Ishikawa (cell line): ENCODE results near the gene FRS3.

ENCODE experiments used
- CEBPB ChIP-seq: IDR thresholded peaks from 2 replicates; pipeline ENCODE4 v1.6.1; 2012
- EGR1 ChIP-seq: IDR thresholded peaks from 2 replicates; pipeline ENCODE4 v1.6.1; 2012
- EP300 ChIP-seq: IDR thresholded peaks from 2 replicates; pipeline ENCODE4 v1.6.1; 2012; ENCODE audit warnings: borderline replicate concordance
- FOXM1 ChIP-seq: IDR thresholded peaks from 2 replicates; pipeline ENCODE4 v1.6.1; 2012; ENCODE audit warnings: low read depth, borderline replicate concordance
- TAF1 ChIP-seq: IDR thresholded peaks from 2 replicates; pipeline ENCODE4 v1.6.1; 2012; ENCODE audit warnings: low read depth, mild to moderate bottlenecking
- TCF12 ChIP-seq: IDR thresholded peaks from 2 replicates; pipeline ENCODE4 v1.6.1; 2012; ENCODE audit warnings: low read depth
- ZBTB7A ChIP-seq: IDR thresholded peaks from 2 replicates; pipeline ENCODE4 v1.6.1; 2012; ENCODE audit warnings: low read depth
- TF ChIP-seq, protein P1 (sequence below): IDR thresholded peaks from 2 replicates; pipeline ENCODE4 v1.6.1; 2012
- TF ChIP-seq, protein P2 (sequence below): IDR thresholded peaks from 2 replicates; pipeline ENCODE4 v1.6.1; 2012

DNA sequence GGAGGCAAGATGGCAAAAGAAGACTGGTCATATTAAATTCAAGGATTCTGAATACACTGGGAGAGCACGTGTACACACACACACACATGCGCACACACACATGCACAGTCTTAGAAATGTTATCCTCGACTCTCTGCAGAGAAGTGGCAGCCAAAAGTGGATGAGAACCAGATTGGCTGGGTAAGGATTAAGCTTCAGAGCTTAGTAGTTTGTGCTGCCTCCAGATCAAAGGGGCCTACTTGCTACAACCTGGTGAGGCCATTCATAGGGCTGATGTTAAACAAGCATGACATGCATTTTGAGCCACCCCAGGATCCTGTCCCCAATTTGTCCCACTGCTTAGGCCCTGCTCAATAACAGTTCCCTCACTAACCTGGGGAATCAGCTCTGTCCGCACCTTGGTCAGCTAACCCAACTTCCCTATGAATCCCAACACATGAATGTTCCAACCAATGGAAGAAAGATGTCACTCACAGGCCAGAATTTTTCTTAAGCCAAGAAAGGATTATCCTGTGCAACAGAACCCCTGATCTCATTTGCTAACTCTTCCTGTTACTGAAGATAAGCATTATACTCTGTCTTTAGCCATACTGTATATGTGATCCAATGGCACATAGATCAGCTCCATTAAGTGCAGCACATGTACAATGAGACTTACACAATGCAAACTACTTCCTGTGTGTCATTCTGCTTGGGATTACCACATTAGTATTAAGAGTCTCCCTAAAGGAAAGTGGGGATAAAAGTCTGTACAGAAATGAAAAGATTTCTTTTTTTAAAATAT, 38.8 kb upstream of the FRS3 start:
- TF ChIP-seq ZBTB7A (no peak), EP300 (no peak), EGR1 (no peak), CEBPB (no peak), FOXM1 (no peak), TCF12 (no peak), TAF1 (no peak)
- TF ChIP-seq, protein P1, sequence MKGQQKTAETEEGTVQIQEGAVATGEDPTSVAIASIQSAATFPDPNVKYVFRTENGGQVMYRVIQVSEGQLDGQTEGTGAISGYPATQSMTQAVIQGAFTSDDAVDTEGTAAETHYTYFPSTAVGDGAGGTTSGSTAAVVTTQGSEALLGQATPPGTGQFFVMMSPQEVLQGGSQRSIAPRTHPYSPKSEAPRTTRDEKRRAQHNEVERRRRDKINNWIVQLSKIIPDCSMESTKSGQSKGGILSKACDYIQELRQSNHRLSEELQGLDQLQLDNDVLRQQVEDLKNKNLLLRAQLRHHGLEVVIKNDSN: no peak
- TF ChIP-seq, protein P2, sequence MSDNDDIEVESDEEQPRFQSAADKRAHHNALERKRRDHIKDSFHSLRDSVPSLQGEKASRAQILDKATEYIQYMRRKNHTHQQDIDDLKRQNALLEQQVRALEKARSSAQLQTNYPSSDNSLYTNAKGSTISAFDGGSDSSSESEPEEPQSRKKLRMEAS: no peak
